ENCODE measurements around the gene TRAF7.
"Not testable (repeated sequence)": the region's sequence is repeated elsewhere in the genome, so short reads cannot be mapped to it uniquely, and the experiment has no call there.

Gene TRAF7

GRCh38 chr16:2124694-2125444 lies 30.7 kb upstream of the TRAF7 start:
- not testable (repeated sequence) for H3K9ac ChIP-seq (ENCODE audit: low read depth, low read length, poor library complexity, severe bottlenecking); H3K9me3 ChIP-seq (ENCODE audit: insufficient read depth, low read depth, low read length); H2AFZ ChIP-seq (ENCODE audit: low read length); H3K79me2 ChIP-seq (ENCODE audit: insufficient read depth, low read length); H3F3A ChIP-seq (ENCODE audit: low read depth); H4K20me1 ChIP-seq (ENCODE audit: insufficient read depth, low read length, poor library complexity, severe bottlenecking); H3K9me2 ChIP-seq (replicated peaks; ENCODE audit: low read depth, low read length); H3K4me3 ChIP-seq (ENCODE audit: low read length, poor library complexity, severe bottlenecking); H3K4me2 ChIP-seq (ENCODE audit: low read depth, low read length, poor library complexity, severe bottlenecking); H3K4me1 ChIP-seq (ENCODE audit: insufficient read depth, low read length, poor library complexity, severe bottlenecking); H3K27me3 ChIP-seq (ENCODE audit: insufficient read depth, low read length, poor library complexity, severe bottlenecking); H3K36me3 ChIP-seq (ENCODE audit: insufficient read depth, low read length)

GRCh38 chr16:2125609-2126008 lies 30.0 kb upstream of the TRAF7 start:
- H3K4me2 ChIP-seq (ENCODE audit: low read depth, low read length, poor library complexity, severe bottlenecking); H3K9me2 ChIP-seq (replicated peaks; ENCODE audit: low read depth, low read length); H3K79me2 ChIP-seq (ENCODE audit: insufficient read depth, low read length); H4K20me1 ChIP-seq (ENCODE audit: insufficient read depth, low read length, poor library complexity, severe bottlenecking); H3K9ac ChIP-seq (ENCODE audit: low read depth, low read length, poor library complexity, severe bottlenecking); H3F3A ChIP-seq (ENCODE audit: low read depth); H3K27me3 ChIP-seq (ENCODE audit: insufficient read depth, low read length, poor library complexity, severe bottlenecking); H3K4me1 ChIP-seq (ENCODE audit: insufficient read depth, low read length, poor library complexity, severe bottlenecking); H2AFZ ChIP-seq (ENCODE audit: low read length); H3K9me3 ChIP-seq (ENCODE audit: insufficient read depth, low read depth, low read length); H3K36me3 ChIP-seq (ENCODE audit: insufficient read depth, low read length); H3K4me3 ChIP-seq (ENCODE audit: low read length, poor library complexity, severe bottlenecking): not testable (repeated sequence)

DNA sequence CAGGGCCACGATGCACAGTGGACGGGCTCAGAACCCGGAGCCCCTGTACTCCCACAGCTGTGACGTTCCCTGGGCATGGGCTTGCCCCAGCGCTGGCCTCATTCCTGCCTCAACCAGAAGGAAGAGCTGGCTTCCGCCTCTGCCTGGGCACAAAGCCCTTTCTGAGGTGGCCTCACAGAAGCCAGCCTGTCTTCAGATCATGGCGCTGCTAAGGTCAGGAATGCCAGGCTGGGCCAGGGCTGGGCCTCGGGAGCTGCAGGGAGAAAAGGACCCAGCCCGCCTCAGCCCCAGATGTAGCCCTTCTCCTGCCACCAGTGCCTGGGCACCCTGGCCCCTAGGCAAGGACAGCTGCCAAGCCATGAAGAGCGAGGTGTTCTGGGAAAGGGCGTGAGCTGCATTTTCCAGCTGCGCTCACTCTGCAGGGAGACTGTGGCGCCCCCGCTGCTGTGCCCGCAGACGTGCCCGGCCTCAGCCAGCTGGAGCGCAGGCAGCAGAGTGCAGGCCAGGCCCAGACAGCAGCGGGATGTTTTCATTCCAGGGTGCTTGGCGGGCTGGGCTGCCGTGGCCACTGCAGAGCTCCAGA lies 29.3 kb upstream of the TRAF7 start:
- not testable (repeated sequence) for H3K27me3 ChIP-seq (ENCODE audit: insufficient read depth, low read length, poor library complexity, severe bottlenecking); H3K4me2 ChIP-seq (ENCODE audit: low read depth, low read length, poor library complexity, severe bottlenecking); H3F3A ChIP-seq (ENCODE audit: low read depth); H3K9me3 ChIP-seq (ENCODE audit: insufficient read depth, low read depth, low read length); H3K9me2 ChIP-seq (replicated peaks; ENCODE audit: low read depth, low read length); H4K20me1 ChIP-seq (ENCODE audit: insufficient read depth, low read length, poor library complexity, severe bottlenecking); H3K4me3 ChIP-seq (ENCODE audit: low read length, poor library complexity, severe bottlenecking); H3K4me1 ChIP-seq (ENCODE audit: insufficient read depth, low read length, poor library complexity, severe bottlenecking); H3K79me2 ChIP-seq (ENCODE audit: insufficient read depth, low read length); H2AFZ ChIP-seq (ENCODE audit: low read length); H3K9ac ChIP-seq (ENCODE audit: low read depth, low read length, poor library complexity, severe bottlenecking); H3K36me3 ChIP-seq (ENCODE audit: insufficient read depth, low read length)

DNA sequence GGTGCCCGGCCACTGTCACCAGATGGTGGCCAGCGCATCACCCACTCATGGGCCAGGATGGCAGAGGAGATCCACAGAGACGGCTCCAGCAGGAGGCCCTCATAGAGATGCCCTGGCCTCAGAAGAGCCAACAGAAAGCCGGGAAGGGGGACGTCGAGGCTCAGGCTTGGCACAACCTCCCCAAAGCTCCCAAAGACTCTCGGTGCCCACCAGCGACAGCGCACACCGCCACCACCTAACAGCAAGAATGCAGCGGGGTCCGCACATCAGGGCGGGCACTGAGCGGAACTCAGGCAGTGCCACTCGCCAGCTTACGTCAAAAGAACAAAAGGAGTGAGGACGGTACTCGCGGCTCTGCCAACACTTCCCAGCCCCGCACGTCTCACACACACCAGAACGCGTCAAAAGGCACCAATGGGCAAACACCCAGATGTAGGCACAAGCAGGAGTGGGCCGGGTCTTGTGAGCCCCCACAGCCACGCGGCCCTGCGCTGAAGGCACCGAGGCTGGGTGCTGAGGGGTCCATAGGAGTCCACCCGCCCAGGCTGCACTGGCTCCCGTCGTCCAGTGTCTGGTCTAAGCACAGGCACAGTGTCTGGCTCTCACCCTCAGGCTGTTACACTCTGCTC lies 28.5 kb upstream of the TRAF7 start:
- not testable (repeated sequence) for H2AFZ ChIP-seq (ENCODE audit: low read length); H3K9ac ChIP-seq (ENCODE audit: low read depth, low read length, poor library complexity, severe bottlenecking); H3K36me3 ChIP-seq (ENCODE audit: insufficient read depth, low read length); H4K20me1 ChIP-seq (ENCODE audit: insufficient read depth, low read length, poor library complexity, severe bottlenecking); H3K27me3 ChIP-seq (ENCODE audit: insufficient read depth, low read length, poor library complexity, severe bottlenecking); H3F3A ChIP-seq (ENCODE audit: low read depth); H3K4me1 ChIP-seq (ENCODE audit: insufficient read depth, low read length, poor library complexity, severe bottlenecking); H3K9me3 ChIP-seq (ENCODE audit: insufficient read depth, low read depth, low read length); H3K9me2 ChIP-seq (replicated peaks; ENCODE audit: low read depth, low read length); H3K4me2 ChIP-seq (ENCODE audit: low read depth, low read length, poor library complexity, severe bottlenecking); H3K79me2 ChIP-seq (ENCODE audit: insufficient read depth, low read length); H3K4me3 ChIP-seq (ENCODE audit: low read length, poor library complexity, severe bottlenecking)

DNA sequence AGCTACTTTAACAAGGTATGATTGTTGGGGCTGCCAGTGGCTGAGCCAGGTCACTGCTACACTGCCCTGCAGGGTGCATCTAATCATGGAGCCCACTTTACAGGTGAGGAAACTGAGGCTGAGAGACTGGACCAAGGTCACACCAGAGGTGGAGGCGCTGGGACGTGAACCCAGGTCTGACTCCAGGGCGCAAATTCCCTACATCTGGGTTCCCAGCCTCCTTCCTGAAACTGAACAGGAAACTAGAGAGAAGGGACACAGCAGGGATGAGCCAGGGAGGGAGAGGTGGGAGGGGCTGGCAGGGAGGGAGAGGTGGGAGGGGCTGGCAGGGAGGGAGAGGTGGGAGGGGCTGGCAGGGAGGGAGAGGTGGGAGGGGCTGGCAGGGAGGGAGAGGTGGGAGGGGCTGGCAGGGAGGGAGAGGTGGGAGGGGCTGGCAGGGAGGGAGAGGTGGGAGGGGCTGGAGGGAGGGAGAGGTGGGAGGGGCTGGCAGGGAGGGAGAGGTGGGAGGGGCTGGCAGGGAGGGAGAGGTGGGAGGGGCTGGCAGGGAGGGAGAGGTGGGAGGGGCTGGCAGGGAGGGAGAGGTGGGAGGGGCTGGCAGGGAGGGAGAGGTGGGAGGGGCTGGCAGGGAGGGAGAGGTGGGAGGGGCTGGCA lies 27.8 kb upstream of the TRAF7 start:
- H3K27me3 ChIP-seq (ENCODE audit: insufficient read depth, low read length, poor library complexity, severe bottlenecking); H3K9me3 ChIP-seq (ENCODE audit: insufficient read depth, low read depth, low read length); H3K4me3 ChIP-seq (ENCODE audit: low read length, poor library complexity, severe bottlenecking); H3K36me3 ChIP-seq (ENCODE audit: insufficient read depth, low read length); H2AFZ ChIP-seq (ENCODE audit: low read length); H4K20me1 ChIP-seq (ENCODE audit: insufficient read depth, low read length, poor library complexity, severe bottlenecking); H3K4me1 ChIP-seq (ENCODE audit: insufficient read depth, low read length, poor library complexity, severe bottlenecking); H3F3A ChIP-seq (ENCODE audit: low read depth); H3K79me2 ChIP-seq (ENCODE audit: insufficient read depth, low read length); H3K4me2 ChIP-seq (ENCODE audit: low read depth, low read length, poor library complexity, severe bottlenecking); H3K9me2 ChIP-seq (replicated peaks; ENCODE audit: low read depth, low read length); H3K9ac ChIP-seq (ENCODE audit: low read depth, low read length, poor library complexity, severe bottlenecking): not testable (repeated sequence)

- H3K27me3 ChIP-seq (ENCODE audit: insufficient read depth, low read length, poor library complexity, severe bottlenecking); H3F3A ChIP-seq (ENCODE audit: low read depth); H4K20me1 ChIP-seq (ENCODE audit: insufficient read depth, low read length, poor library complexity, severe bottlenecking); H3K4me3 ChIP-seq (ENCODE audit: low read length, poor library complexity, severe bottlenecking); H3K4me1 ChIP-seq (ENCODE audit: insufficient read depth, low read length, poor library complexity, severe bottlenecking); H3K9ac ChIP-seq (ENCODE audit: low read depth, low read length, poor library complexity, severe bottlenecking); H2AFZ ChIP-seq (ENCODE audit: low read length); H3K36me3 ChIP-seq (ENCODE audit: insufficient read depth, low read length); H3K9me3 ChIP-seq (ENCODE audit: insufficient read depth, low read depth, low read length); H3K79me2 ChIP-seq (ENCODE audit: insufficient read depth, low read length); H3K9me2 ChIP-seq (replicated peaks; ENCODE audit: low read depth, low read length); H3K4me2 ChIP-seq (ENCODE audit: low read depth, low read length, poor library complexity, severe bottlenecking): not testable (repeated sequence)
Measured at GRCh38 chr16:2129251-2129650, 26.3 kb upstream of the TRAF7 start.

GRCh38 chr16:2129890-2130447 lies 25.6 kb upstream of the TRAF7 start:
- not testable (repeated sequence) for H2AFZ ChIP-seq (ENCODE audit: low read length); H3K9me2 ChIP-seq (replicated peaks; ENCODE audit: low read depth, low read length); H4K20me1 ChIP-seq (ENCODE audit: insufficient read depth, low read length, poor library complexity, severe bottlenecking); H3F3A ChIP-seq (ENCODE audit: low read depth); H3K79me2 ChIP-seq (ENCODE audit: insufficient read depth, low read length); H3K4me3 ChIP-seq (ENCODE audit: low read length, poor library complexity, severe bottlenecking); H3K9ac ChIP-seq (ENCODE audit: low read depth, low read length, poor library complexity, severe bottlenecking); H3K4me2 ChIP-seq (ENCODE audit: low read depth, low read length, poor library complexity, severe bottlenecking); H3K9me3 ChIP-seq (ENCODE audit: insufficient read depth, low read depth, low read length); H3K4me1 ChIP-seq (ENCODE audit: insufficient read depth, low read length, poor library complexity, severe bottlenecking); H3K27me3 ChIP-seq (ENCODE audit: insufficient read depth, low read length, poor library complexity, severe bottlenecking); H3K36me3 ChIP-seq (ENCODE audit: insufficient read depth, low read length)
